ENCODE results near the gene CCDC70.

CCDC70 gene

DNA sequence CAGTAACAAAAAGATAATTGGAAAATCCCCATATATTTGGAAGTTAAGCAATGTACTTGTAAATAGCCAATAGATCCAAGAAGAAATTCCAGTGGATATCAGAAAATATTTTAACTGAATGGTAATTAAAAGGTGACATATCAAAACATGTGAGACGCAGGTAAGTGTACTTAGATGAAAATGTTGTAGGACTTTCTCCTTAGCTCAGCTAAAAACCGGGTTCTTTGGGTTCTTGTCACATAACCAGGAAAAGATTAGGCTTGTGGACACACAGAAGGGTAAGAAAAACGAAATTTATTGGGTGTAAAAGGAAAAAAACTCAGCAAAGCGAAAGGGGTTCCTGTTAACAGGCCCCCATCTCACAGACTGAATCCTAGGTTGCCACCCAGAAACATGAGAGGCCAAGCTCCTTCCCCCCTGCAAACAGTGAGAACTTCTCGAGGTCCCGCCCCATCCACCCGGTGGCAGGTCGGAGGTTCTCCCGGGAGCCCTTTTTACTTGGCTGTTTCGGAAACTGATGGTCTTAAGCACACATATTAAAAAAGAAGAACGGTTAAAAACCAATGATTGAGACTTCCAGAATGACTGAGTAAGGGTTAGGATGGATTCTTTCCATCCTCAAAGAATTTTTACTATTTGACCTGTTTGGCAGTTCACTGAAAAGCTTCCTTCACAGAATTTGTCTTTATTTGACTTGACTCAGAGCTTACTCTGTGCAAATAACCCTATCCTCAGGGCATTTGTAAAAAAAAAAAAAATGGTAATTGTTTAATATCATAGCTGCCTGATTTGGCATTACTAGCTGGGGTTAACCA is 3.1 kb upstream of the CCDC70 start:
- Histone ChIP-seq H3K4me1 (ENCODE audit: control insufficient read depth, insufficient read depth, low read length) (no peaks in the 10 kb centered on the region), H3K9me3 (ENCODE audit: control insufficient read depth, insufficient read depth, low read depth, low read length) (no peaks in the 10 kb centered on the region), H3K36me3 (ENCODE audit: control insufficient read depth in 2 of 2, insufficient read depth in 1 of 2, low read length in 2 of 2) (no peaks in the 10 kb centered on the region), H3K27ac (ENCODE audit: extremely low read depth, low read depth, low read length) (no peak overlapping the region), H3K4me3 (ENCODE audit: low read depth, low read length) (no peak overlapping the region)
- ChIA-PET POLR2A (no interaction called here), CTCF (no interaction called here)
- TF ChIP-seq ZNF510 (tag by site-specific recombination; IDR thresholded peaks at IDR 0.05; ENCODE audit: insufficient replicate concordance) (no peak), ZNF23 (tag by site-specific recombination; IDR thresholded peaks at IDR 0.05; ENCODE audit: borderline replicate concordance) (no peak)

DNA sequence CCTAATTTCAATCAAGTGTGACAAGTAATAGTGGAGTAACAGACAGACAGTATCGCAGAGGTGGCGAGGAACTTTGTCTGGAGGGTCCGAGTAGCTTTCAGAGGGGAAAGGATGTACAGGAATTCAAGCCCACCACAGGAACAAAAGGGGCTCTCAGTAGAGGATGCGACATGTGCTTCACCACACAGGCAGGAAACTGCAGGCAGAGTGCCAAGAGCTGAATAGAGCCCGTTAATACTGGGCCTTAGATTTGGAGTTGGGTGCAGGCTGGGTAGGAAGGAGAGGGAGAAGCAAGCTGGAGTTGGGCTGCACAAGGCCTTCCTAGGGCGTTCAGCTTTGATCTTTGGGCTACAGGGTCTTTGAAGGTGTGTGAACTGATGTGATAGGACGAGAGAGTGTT is 1.2 kb downstream of the CCDC70 start:
- H3K27ac ChIP-seq (ENCODE audit: extremely low read depth, low read depth, low read length), result no peak overlapping the region
- H3K4me1 ChIP-seq (ENCODE audit: control insufficient read depth, insufficient read depth, low read length), result no peaks in the 10 kb centered on the region
- CTCF ChIA-PET, result interaction anchor here (1.1 to 1.4 kb wide), 2 partner anchors 13 to 14 kb away, joined by 3 read pairs; no protein-coding TSS in a partner anchor
- no peak for TF ChIP-seq KLF7 (tag by site-specific recombination; IDR thresholded peaks at IDR 0.05; ENCODE audit: borderline replicate concordance)
- TF ChIP-seq ZBTB8A (tag by site-specific recombination; IDR thresholded peaks at IDR 0.05), result no peak
- TF ChIP-seq GLIS2 (tag by site-specific recombination; IDR thresholded peaks at IDR 0.05), result no peak
- TF ChIP-seq, protein P1, sequence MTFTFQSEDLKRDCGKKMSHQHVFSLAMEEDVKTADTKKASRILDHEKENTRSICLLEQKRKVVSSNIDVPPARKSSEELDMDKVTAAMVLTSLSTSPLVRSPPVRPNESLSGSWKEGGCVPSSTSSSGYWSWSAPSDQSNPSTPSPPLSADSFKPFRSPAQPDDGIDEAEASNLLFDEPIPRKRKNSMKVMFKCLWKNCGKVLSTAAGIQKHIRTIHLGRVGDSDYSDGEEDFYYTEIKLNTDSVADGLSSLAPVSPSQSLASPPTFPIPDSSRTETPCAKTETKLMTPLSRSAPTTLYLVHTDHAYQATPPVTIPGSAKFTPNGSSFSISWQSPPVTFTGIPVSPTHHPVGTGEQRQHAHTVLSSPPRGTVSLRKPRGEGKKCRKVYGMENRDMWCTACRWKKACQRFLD (tag by site-specific recombination; IDR thresholded peaks at IDR 0.05), result no peak
- TF ChIP-seq ZNF521 (tag by site-specific recombination; IDR thresholded peaks at IDR 0.05), result no peak
- no peak for TF ChIP-seq ZNF37A (tag by site-specific recombination; IDR thresholded peaks at IDR 0.05)
- TF ChIP-seq ZNF660 (tag by site-specific recombination; IDR thresholded peaks at IDR 0.05), result no peak
- no peak for TF ChIP-seq ZNF23 (tag by site-specific recombination; IDR thresholded peaks at IDR 0.05; ENCODE audit: borderline replicate concordance)
- POLR2A ChIA-PET, result no interaction called here
- H3K9me3 ChIP-seq (ENCODE audit: control insufficient read depth, insufficient read depth, low read depth, low read length), result no peaks in the 10 kb centered on the region
- no peaks in the 10 kb centered on the region for H3K36me3 ChIP-seq (ENCODE audit: control insufficient read depth in 2 of 2, insufficient read depth in 1 of 2, low read length in 2 of 2)
- H3K4me3 ChIP-seq (ENCODE audit: low read depth, low read length), result no peak overlapping the region

DNA sequence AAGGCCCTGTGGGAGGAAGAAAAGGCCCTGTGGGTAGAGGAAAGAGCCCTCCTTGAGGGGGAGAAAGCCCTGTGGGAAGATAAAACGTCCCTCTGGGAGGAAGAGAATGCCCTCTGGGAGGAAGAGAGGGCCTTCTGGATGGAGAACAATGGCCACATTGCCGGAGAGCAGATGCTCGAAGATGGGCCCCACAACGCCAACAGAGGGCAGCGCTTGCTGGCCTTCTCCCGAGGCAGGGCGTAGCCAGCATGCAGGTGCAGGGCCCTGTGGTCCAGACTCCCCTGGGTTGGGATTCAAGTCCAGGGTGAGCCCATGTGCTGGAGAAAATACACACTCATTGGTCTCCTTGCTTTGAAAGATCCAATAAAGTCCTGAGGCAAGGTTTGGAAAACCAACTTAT is 4.1 kb downstream of the CCDC70 start:
- no peak overlapping the region for H3K4me3 ChIP-seq (ENCODE audit: low read depth, low read length)
- no peak overlapping the region for H3K27ac ChIP-seq (ENCODE audit: extremely low read depth, low read depth, low read length)
- TF ChIP-seq ZNF555 (tag by site-specific recombination; conservative IDR thresholded peaks at IDR 0.05) (no peak), KLF1 (tag by site-specific recombination; IDR thresholded peaks at IDR 0.05) (no peak)
- ChIA-PET CTCF (no interaction called here), POLR2A (no interaction called here)
- no peaks in the 10 kb centered on the region for H3K36me3 ChIP-seq (ENCODE audit: control insufficient read depth in 2 of 2, insufficient read depth in 1 of 2, low read length in 2 of 2)
- no peaks in the 10 kb centered on the region for H3K4me1 ChIP-seq (ENCODE audit: control insufficient read depth, insufficient read depth, low read length)
- no peaks in the 10 kb centered on the region for H3K9me3 ChIP-seq (ENCODE audit: control insufficient read depth, insufficient read depth, low read depth, low read length)

DNA sequence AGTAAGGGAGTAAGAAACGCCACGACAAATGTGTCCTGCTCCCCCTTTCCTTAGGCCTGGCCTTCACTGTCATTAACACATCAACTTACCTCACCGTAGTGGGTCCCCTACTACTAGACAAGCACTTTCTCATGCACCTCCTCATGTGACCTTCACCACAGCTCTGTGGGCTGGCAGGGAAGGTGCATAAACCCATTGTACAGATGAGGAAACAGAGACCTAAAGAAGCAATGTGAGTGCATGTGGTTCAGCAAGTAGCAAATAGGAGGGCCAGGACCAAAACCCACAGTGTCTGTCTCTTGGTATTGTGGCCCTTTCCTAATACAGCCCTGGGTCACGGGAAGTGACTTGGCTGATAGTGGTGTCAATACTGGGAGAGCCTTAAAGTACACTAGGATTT is 5.3 kb downstream of the CCDC70 start:
- no peak overlapping the region for H3K4me3 ChIP-seq (ENCODE audit: low read depth, low read length)
- no peaks in the 10 kb centered on the region for H3K36me3 ChIP-seq (ENCODE audit: control insufficient read depth in 2 of 2, insufficient read depth in 1 of 2, low read length in 2 of 2)
- TF ChIP-seq PRDM10 (tag by site-specific recombination; IDR thresholded peaks at IDR 0.05), result no peak
- no peak for TF ChIP-seq GLI2 (tag by site-specific recombination; IDR thresholded peaks at IDR 0.05; ENCODE audit: borderline replicate concordance, low read depth)
- no peak for TF ChIP-seq ZNF571 (tag by site-specific recombination; IDR thresholded peaks at IDR 0.05)
- no peak for TF ChIP-seq ZNF133 (tag by site-specific recombination; IDR thresholded peaks at IDR 0.05)
- TF ChIP-seq EGR2 (tag by site-specific recombination; IDR thresholded peaks at IDR 0.05; ENCODE audit: low read depth), result no peak
- no peak overlapping the region for H3K27ac ChIP-seq (ENCODE audit: extremely low read depth, low read depth, low read length)
- no peaks in the 10 kb centered on the region for H3K4me1 ChIP-seq (ENCODE audit: control insufficient read depth, insufficient read depth, low read length)
- ChIA-PET POLR2A (no interaction called here), CTCF (no interaction called here)
- H3K9me3 ChIP-seq (ENCODE audit: control insufficient read depth, insufficient read depth, low read depth, low read length), result no peaks in the 10 kb centered on the region

Measured in HEK293 (cell line).